ENCODE results near the gene NFASC. TPM values are rescaled to one million over a fixed set of nuclear protein-coding genes. Genes with fewer than 3 reads are reported as not detected.

The NFASC gene
- total RNA-seq, 1 experiment from 2014 or later: 16.9 TPM

DNA sequence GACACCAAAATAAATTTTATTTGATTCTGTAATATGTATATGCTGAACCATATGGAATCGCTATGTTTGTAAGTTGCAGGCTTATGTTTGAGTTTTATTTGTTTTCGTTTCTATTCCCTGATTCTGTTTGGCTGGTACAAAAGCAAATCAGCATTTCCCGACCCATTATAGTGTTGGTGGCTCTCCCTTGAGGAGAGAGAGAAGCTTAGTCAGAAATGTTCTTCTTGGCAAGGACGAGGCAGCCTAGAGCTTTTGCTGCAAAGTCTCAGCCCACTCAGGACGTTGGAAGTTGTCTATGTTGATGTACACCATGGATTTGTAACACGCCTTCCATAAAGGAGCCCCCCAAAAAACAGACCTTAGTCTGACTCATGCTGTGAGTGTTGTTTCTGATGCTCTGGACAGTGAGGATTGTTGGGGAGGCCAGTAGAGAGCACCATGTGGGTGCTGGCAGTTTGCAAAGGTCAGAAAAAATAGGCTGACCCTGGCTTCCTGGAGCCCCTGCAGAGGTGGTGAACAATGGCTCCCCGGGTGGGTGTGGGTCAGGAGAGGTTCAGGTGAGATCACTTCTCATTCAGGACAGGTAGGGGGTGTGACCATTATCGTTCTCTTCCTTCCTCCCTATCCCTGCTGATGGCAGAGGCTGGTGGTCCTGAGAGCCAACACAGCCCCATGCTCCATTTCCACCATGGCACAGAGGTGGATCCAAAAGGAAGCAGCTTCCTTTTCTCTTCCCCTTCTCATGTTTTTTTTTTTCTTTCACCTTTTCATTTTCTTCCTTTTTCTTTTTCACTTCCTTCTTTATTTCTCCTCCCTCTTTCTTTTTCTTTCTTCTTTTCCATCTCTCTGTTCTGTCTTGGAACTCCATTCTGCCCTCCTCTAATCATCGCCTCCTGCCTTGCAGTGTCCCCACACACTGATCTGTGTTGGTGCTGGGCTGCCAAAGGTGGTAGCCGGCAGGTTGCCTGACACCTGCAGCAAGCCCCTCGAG is 88.0 kb downstream of the NFASC start:
- no peaks in the 10 kb centered on the region for H3K36me3 ChIP-seq (ENCODE audit: control insufficient read depth, insufficient read depth, low read length)
- H3K27me3 ChIP-seq (ENCODE audit: control insufficient read depth, insufficient read depth, low read length): no peaks in the 10 kb centered on the region
- no peak overlapping the region for H3K27ac ChIP-seq (ENCODE audit: low read length)
- DNase-seq (ENCODE audit: low read depth, low spot score) (no peak), ATAC-seq (no peak)
- ChIA-PET CTCF (interaction anchor here (0.7 kb wide), 1 partner anchor 21 kb away, joined by 4 read pairs; no protein-coding TSS in a partner anchor), POLR2A (no interaction called here)
- H3K4me1 ChIP-seq (ENCODE audit: control insufficient read depth, insufficient read depth, low read length): no peaks in the 10 kb centered on the region
- no TSS peak for BruUV-seq (replicated peaks)
- in situ Hi-C loops (cut with HindIII; ENCODE audit: low pct_unique_long_range_greater_than_20kb, low sequenced_read_pairs) (no loop called here), intact Hi-C loops (cut with micrococcal nuclease; ENCODE audit: unreplicated experiment) (no loop called here)
- no peak overlapping the region for H3K4me3 ChIP-seq (ENCODE audit: low read depth in 2 of 2, low read length in 2 of 2)
- TF ChIP-seq SIN3A (IDR thresholded peaks at IDR 0.05; ENCODE audit: borderline replicate concordance, insufficient read depth, low read depth, low read length) (no peak), TCF7L2 (IDR thresholded peaks at IDR 0.05; ENCODE audit: low read depth, low read length) (no peak), POLR2AphosphoS5 (IDR thresholded peaks at IDR 0.05; ENCODE audit: low read depth, low read length) (no peak), CTCF (IDR thresholded peaks at IDR 0.05) (no peak)
- TF ChIP-seq, protein P1, sequence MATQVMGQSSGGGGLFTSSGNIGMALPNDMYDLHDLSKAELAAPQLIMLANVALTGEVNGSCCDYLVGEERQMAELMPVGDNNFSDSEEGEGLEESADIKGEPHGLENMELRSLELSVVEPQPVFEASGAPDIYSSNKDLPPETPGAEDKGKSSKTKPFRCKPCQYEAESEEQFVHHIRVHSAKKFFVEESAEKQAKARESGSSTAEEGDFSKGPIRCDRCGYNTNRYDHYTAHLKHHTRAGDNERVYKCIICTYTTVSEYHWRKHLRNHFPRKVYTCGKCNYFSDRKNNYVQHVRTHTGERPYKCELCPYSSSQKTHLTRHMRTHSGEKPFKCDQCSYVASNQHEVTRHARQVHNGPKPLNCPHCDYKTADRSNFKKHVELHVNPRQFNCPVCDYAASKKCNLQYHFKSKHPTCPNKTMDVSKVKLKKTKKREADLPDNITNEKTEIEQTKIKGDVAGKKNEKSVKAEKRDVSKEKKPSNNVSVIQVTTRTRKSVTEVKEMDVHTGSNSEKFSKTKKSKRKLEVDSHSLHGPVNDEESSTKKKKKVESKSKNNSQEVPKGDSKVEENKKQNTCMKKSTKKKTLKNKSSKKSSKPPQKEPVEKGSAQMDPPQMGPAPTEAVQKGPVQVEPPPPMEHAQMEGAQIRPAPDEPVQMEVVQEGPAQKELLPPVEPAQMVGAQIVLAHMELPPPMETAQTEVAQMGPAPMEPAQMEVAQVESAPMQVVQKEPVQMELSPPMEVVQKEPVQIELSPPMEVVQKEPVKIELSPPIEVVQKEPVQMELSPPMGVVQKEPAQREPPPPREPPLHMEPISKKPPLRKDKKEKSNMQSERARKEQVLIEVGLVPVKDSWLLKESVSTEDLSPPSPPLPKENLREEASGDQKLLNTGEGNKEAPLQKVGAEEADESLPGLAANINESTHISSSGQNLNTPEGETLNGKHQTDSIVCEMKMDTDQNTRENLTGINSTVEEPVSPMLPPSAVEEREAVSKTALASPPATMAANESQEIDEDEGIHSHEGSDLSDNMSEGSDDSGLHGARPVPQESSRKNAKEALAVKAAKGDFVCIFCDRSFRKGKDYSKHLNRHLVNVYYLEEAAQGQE (IDR thresholded peaks at IDR 0.05; ENCODE audit: insufficient read depth in 1 of 2, low read depth in 2 of 2, low read length in 1 of 2): no peak
- no peaks in the 10 kb centered on the region for H3K9me3 ChIP-seq (ENCODE audit: control insufficient read depth, insufficient read depth, low read depth, low read length)

GRCh38 chr1:204959374-204959773 is 88.7 kb downstream of the NFASC start:
- ATAC-seq: no peak
- Histone ChIP-seq H3K4me3 (ENCODE audit: low read depth in 2 of 2, low read length in 2 of 2) (no peak overlapping the region), H3K36me3 (ENCODE audit: control insufficient read depth, insufficient read depth, low read length) (no peaks in the 10 kb centered on the region), H3K27me3 (ENCODE audit: control insufficient read depth, insufficient read depth, low read length) (no peaks in the 10 kb centered on the region; the same call in 1 of the 2 replicates), H3K9me3 (ENCODE audit: control insufficient read depth, insufficient read depth, low read depth, low read length) (no peaks in the 10 kb centered on the region), H3K4me1 (ENCODE audit: control insufficient read depth, insufficient read depth, low read length) (no peaks in the 10 kb centered on the region), H3K27ac (ENCODE audit: low read length) (no peak overlapping the region)
- in situ Hi-C loops (cut with HindIII; ENCODE audit: low pct_unique_long_range_greater_than_20kb, low sequenced_read_pairs): no loop called here
- DNase-seq (ENCODE audit: low read depth, low spot score): no peak
- TF ChIP-seq TCF7L2 (IDR thresholded peaks at IDR 0.05; ENCODE audit: low read depth, low read length) (no peak), POLR2AphosphoS5 (IDR thresholded peaks at IDR 0.05; ENCODE audit: low read depth, low read length) (no peak), SIN3A (IDR thresholded peaks at IDR 0.05; ENCODE audit: borderline replicate concordance, insufficient read depth, low read depth, low read length) (no peak), CTCF (IDR thresholded peaks at IDR 0.05) (no peak)
- TF ChIP-seq, protein P1 (IDR thresholded peaks at IDR 0.05; ENCODE audit: insufficient read depth in 1 of 2, low read depth in 2 of 2, low read length in 1 of 2): no peak
- BruUV-seq (replicated peaks): no TSS peak
- CTCF ChIA-PET: no interaction called here
- POLR2A ChIA-PET: no interaction called here
- intact Hi-C loops (cut with micrococcal nuclease; ENCODE audit: unreplicated experiment): no loop called here
